NCI-H446 (cell line): ENCODE measurements around the gene CNTNAP5.
A peak's percentile ranks its signal among the peaks of the same experiment; 100 is the strongest.

ENCODE experiments used
- DNase-seq, 2 experiments: peaks; one replicate each; lab custom pipeline; 2025; lab: John Stamatoyannopoulos, UW

Gene CNTNAP5

DNA sequence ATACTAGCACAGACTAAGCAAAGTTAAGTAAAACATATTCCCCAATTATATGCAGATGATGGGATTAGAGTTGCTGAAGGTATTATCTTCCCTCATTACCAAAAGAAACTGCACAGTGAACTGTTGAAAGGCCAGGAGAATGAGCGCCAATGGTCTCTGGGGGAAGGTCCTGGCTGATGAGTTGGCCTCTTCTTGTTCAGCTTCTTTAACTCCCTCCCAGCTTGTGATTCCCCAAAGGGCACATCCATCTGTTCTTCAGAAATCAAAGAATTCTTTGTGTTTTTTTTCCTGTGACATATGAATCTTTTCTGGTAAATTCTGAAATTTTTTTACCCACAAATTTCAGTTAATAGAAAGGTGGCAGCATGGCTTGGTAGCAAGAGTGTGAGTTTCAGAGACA lies 667.6 kb downstream of the CNTNAP5 start:
- peak in 1 of 2 experiments; percentile 39 for DNase-seq

DNA sequence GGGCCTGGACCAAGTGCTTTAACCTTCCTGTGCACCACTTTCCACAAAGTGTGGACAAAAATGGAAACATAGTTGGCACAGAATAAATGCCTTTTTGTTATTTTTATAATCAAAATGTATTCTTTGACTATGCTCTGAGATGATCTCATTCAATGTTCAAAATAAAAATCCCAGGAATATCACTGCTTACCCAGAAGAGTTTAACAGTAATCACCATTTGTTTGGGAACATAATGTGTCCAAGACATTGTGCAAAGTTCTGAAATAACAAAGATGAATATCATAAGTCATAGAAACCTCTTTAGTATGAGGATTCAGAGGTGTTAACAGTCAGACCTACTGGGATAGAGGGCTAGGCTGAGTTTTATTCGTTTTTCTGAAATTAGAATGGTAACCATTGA lies 668.1 kb downstream of the CNTNAP5 start:
- DNase-seq, result no peak

- no peak for DNase-seq
These were observed 674.0 kb downstream of the CNTNAP5 start for GRCh38 chr2:124698979-124699565.

GRCh38 chr2:124702777-124703176 lies 677.7 kb downstream of the CNTNAP5 start:
- no peak for DNase-seq

- no peak for DNase-seq
These were observed 679.2 kb downstream of the CNTNAP5 start for GRCh38 chr2:124704071-124704925.

DNA sequence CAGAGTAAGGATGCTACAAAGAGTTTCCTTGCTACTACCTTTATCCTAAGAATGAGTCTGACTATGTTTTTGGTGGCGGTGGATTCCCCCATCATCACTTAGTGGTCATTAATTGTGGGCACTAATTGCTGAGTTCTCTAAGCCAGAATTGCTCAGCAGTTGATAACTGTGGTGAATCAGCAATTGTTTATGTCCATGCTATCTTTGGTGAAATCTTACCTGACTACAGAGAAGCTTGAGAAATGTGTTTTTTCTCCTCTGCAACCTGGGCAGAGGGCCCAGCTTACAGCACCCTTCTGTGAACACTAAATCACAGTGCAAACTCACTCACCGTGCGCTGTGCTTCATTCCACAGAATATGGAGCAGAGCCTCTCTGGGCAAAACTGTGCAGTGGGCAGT lies 683.6 kb downstream of the CNTNAP5 start:
- no peak for DNase-seq

- no peak for DNase-seq
These were observed 688.9 kb downstream of the CNTNAP5 start for GRCh38 chr2:124713969-124714368.

DNA sequence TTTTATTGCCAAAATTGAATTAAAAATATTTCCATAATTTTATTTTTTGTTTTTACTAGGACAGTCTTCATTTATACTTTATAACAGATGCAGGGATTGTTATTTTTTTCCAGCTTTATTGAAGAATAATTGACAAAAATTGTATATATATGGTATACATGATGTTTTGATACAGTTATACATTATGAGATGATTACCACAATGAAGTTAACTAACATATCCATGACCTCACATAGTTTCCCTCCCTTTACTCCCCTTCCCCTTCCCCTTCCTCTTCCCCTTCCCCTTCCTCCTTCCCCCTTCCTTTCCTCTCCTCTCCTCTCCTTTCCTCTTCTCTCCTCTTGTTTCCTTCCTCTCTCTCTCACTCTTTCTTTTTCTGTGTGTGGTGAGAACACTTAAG lies 700.1 kb downstream of the CNTNAP5 start:
- DNase-seq, result no peak

- DNase-seq, result no peak
These were observed 715.5 kb downstream of the CNTNAP5 start for GRCh38 chr2:124740636-124741035.

- no peak for DNase-seq
These were observed 728.8 kb downstream of the CNTNAP5 start for GRCh38 chr2:124753842-124754241.

DNA sequence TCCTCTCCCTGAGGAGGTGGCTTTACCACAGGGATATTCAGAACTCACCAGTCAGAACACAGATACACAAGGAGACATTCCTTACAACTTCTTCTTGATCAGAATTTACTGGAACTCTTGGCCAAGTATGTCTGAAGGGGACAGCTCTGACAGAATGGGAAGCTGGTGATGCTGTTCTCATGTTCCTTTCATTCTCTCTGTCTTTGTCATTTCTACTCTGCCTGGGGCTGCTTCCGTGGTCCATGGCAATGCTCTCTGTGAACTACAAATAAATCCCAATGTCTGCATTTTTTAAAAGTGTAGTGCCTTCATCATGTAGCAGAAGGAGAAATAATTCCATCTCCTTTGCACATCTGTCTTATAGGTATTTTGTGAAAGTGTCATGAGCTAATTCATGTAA lies 730.3 kb downstream of the CNTNAP5 start:
- no peak for DNase-seq

- no peak for DNase-seq
These were observed 731.0 kb downstream of the CNTNAP5 start for GRCh38 chr2:124756048-124756447.

DNA sequence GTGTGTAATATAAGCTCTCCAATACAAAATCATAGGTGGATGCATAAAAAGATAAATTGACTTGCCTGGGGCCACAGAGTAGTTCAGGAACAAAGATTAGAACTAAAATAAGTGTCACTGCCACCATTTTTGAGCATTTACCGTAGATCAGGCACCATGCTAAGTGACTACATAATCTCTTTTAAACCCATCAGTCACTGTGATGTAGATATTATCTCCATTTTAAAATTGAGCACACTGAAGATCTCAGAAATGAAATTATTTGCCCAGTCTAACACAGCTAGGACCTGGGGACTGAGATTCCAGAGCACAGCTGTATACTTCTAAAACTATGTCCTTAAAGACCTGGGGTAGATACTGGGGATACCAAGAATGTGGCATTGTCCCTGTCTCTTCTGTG lies 737.3 kb downstream of the CNTNAP5 start:
- no peak for DNase-seq

- DNase-seq, result no peak
These were observed 738.5 kb downstream of the CNTNAP5 start for GRCh38 chr2:124763611-124764010.

DNA sequence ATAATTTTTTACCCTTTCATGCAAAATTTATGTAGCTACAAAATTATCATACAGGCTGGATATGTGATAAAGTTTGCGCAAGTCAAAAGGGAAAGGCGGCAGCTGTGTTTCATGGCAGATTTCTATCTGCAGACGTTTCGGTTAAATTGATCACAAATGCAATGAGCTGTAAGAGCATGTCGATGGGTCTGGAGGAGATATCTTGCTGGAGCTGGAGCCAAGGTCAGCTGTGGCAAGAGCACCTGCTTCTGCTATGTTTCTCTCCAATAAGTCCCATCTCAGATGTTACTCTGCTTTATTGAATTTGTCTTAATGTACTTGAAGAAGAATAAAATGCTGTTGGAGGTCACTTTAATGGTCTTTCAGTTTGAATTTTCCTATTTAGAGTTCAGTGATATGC lies 749.7 kb downstream of the CNTNAP5 start:
- no peak for DNase-seq

DNA sequence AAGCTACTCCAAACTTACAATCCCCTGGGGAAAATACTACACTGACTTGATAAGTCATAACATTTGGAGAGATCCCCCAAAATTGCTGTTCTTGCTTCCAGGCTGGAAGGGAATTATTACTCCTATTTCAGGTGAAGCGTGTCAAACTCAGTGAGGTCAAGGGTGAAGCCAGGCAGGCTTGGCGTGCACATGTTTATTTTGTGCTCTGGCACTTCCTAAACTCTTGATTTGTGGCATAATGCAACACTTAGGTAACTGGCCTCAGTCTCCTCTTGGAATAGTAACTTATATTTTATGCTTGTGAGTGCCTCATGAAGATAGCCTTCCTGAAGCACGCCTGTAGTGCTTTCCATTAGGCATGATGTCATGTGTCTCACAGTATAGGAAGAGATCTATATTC lies 751.2 kb downstream of the CNTNAP5 start:
- no peak for DNase-seq

DNA sequence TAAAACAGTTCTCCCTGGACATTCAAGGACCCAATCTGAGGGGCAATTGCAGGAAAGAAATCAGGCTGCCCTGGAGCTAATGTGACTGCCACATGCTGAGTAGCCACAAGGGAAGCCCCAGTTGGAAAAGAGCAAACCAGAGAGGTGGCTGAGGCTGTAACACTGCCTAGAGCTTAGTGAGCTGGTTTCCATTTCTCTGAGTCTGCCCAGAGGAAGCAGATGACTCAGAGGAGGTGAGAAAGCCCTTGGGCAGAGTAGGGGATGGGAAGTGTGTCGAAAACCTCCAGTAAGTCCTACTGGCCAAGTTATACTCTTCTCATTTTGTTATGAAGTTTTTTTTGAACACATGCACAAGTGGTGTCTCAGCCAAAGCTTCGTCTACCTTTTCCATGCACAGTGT lies 753.0 kb downstream of the CNTNAP5 start:
- no peak for DNase-seq

DNA sequence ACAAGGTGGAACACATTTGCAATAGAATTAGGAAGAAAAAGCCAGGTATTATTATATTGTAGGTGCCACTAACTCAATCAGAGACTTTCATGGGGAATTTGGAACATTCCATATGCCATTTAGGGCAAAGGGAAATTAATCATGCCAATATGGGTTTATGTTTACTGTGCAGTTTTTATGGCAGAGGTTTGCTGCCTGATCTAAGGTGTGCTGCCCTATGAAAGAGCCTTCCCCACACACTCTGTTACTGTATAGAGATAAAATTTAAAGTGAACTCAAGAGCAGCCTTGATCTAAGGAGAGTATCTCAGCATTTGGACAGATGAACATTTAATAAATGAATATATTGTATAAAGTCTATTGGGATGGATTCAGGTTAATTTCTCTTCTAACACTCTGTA lies 771.6 kb downstream of the CNTNAP5 start:
- no peak for DNase-seq

- no peak for DNase-seq
These were observed 772.0 kb downstream of the CNTNAP5 start for GRCh38 chr2:124797049-124797448.

DNA sequence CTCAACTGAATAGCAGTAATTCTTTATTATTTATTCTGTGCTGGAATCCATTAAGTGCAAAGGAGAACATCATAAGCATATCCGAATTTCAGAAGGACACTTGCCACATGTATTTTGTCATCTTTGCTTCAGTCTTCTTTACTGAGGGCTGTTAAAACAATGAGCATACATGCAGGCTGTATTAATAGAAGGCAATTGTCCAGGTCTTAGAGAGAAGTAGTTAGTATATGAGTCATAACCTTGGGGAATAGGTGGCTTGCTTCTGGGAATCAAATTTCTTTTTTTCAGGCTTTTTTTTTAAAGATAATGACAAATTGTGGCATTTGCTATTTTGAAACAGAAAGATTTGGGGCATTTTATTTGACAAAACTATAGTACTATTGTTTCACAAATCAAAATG lies 773.5 kb downstream of the CNTNAP5 start:
- no peak for DNase-seq

- peak in 1 of 2 experiments; percentile 57 for DNase-seq
These were observed 779.2 kb downstream of the CNTNAP5 start for GRCh38 chr2:124804014-124804940.

- no peak for DNase-seq
These were observed 780.0 kb downstream of the CNTNAP5 start for GRCh38 chr2:124805060-124805459.

DNA sequence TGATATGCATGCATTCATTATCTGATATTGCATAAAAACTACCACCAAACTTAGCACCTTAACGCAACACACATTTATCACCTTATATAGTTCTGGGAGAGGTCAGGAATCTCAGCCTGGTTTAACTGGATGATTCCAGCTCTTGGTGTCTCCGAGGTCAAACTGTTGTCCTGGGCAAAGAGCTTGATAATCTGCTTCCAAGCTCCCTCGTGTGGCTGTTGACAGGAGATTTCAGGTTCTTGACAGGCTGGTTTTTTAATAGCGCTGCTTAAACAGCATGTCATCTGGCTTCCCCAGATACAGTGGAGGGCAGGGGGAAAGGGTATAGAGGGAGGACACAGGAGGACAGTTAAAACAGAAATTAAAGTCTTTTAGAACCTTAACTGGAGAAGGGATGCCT lies 785.0 kb downstream of the CNTNAP5 start:
- peak in 1 of 2 experiments; percentile 44 for DNase-seq
